HG03439 (cell line): ENCODE data around the gene CENPW.
A peak's percentile ranks its signal among the peaks of the same experiment; 100 is the strongest.

ENCODE experiments used
- ATAC-seq: cut with Tn5 transposase; IDR thresholded peaks from one replicate; pipeline ENCODE4 v1.9.1; 2021; ENCODE audit warnings: mild to moderate bottlenecking, moderate library complexity; ENCODE audit not compliant: unreplicated experiment

Gene CENPW

GRCh38 chr6:126339796-126340609, at the start of gene CENPW:
Gene CENPW, plus strand, starts transcription at chr6:126340115. Its CDS starts 159 bp downstream, at chr6:126340274.
- ATAC-seq = peak; percentile 90

- no peak for ATAC-seq
Observed at GRCh38 chr6:126293891-126294524, 45.9 kb upstream of the CENPW start.

- no peak for ATAC-seq
Observed at GRCh38 chr6:126300126-126300525, 39.8 kb upstream of the CENPW start.

GRCh38 chr6:126300735-126301134, 39.2 kb upstream of the CENPW start:
- ATAC-seq = peak; percentile 88

- ATAC-seq = no peak
Observed at GRCh38 chr6:126302191-126302590, 37.7 kb upstream of the CENPW start.

GRCh38 chr6:126307849-126308248, 32.1 kb upstream of the CENPW start:
- no peak for ATAC-seq

- no peak for ATAC-seq
Observed at GRCh38 chr6:126308362-126308761, 31.6 kb upstream of the CENPW start.

- peak; percentile 78 for ATAC-seq
Observed at GRCh38 chr6:126312013-126312665, 27.8 kb upstream of the CENPW start.

- no peak for ATAC-seq
Observed at GRCh38 chr6:126313941-126314340, 26.0 kb upstream of the CENPW start.

GRCh38 chr6:126318797-126319196, 21.1 kb upstream of the CENPW start:
- no peak for ATAC-seq

- no peak for ATAC-seq
Observed at GRCh38 chr6:126333729-126334128, 6.2 kb upstream of the CENPW start.

- ATAC-seq = no peak
Observed at GRCh38 chr6:126335210-126335609, 4.7 kb upstream of the CENPW start.

GRCh38 chr6:126337323-126337722, 2.6 kb upstream of the CENPW start:
- ATAC-seq = no peak

- ATAC-seq = no peak
Observed at GRCh38 chr6:126341126-126341525, 1.2 kb downstream of the CENPW start.

GRCh38 chr6:126344181-126344580, 4.3 kb downstream of the CENPW start:
- ATAC-seq = no peak

- ATAC-seq = no peak
Observed at GRCh38 chr6:126351960-126352359, 12.0 kb downstream of the CENPW start.

- no peak for ATAC-seq
Observed at GRCh38 chr6:126352514-126352913, 12.6 kb downstream of the CENPW start.

GRCh38 chr6:126356526-126356925, 16.6 kb downstream of the CENPW start:
- no peak for ATAC-seq

- ATAC-seq = no peak
Observed at GRCh38 chr6:126359936-126360537, 20.1 kb downstream of the CENPW start.

- ATAC-seq = no peak
Observed at GRCh38 chr6:126361832-126362440, 22.0 kb downstream of the CENPW start.

GRCh38 chr6:126367849-126368248, 27.9 kb downstream of the CENPW start:
- no peak for ATAC-seq
